IMR-90 (cell line): ENCODE results near the gene ASB6. TPM values are rescaled to one million over a fixed set of nuclear protein-coding genes. Genes with fewer than 3 reads are reported as not detected.

Source experiments
- ATAC-seq: fragments of 200-7000 bp; cut with Tn5 transposase; 2 replicates; pipeline ENCODE4 v1.9.1; 2020; ENCODE audit warnings: low read depth, mild to moderate bottlenecking, moderate library complexity
- BruUV-seq: library from RNA; stranded (reverse); fragments of 400-500 nt; replicated peaks from 2 replicates; lab custom pipeline; 2021; lab: Mats Ljungman, UMichigan
- CTCF ChIA-PET: fragments of 300-600 bp; formaldehyde crosslinking; extraction: SDS; loops from one replicate; lab custom pipeline; 2021; ENCODE audit warnings: antibody characterized with exemption; lab: Yijun Ruan, JAX
- POLR2A ChIA-PET: fragments of 300-600 bp; sonication (Branson Sonifier 250); formaldehyde crosslinking; loops from one replicate; lab custom pipeline; 2022; ENCODE audit warnings: antibody characterized with exemption; ENCODE audit not compliant: unreplicated experiment; lab: Charles Lee
- DNase-seq: peaks from one replicate; pipeline ENCODE4 v3.0.0; 2013
- H2AFZ ChIP-seq: replicated peaks from 2 replicates; pipeline ENCODE3; 2013; ENCODE audit warnings: low read length, mild to moderate bottlenecking; ENCODE audit not compliant: poor library complexity
- H2AK5ac ChIP-seq: 2 replicates; pipeline ENCODE4 v1.6.1; 2013; ENCODE audit warnings: low read depth, low read length, inconsistent platforms
- H2AK9ac ChIP-seq: replicated peaks from 2 replicates; pipeline ENCODE3; 2013; ENCODE audit warnings: mild to moderate bottlenecking, low read depth, low read length, moderate library complexity; ENCODE audit not compliant: poor library complexity
- H2BK120ac ChIP-seq: 2 replicates; pipeline ENCODE4 v1.6.1; 2013; ENCODE audit warnings: low read depth, low read length, inconsistent platforms
- H2BK15ac ChIP-seq: 3 replicates; pipeline ENCODE4 v1.6.1; 2013; ENCODE audit warnings: low read depth, low read length, inconsistent platforms
- H2BK20ac ChIP-seq: 2 replicates; pipeline ENCODE4 v1.6.1; 2013; ENCODE audit warnings: low read depth, mild to moderate bottlenecking, inconsistent platforms, low read length, moderate library complexity
- H2BK5ac ChIP-seq: 2 replicates; pipeline ENCODE4 v1.6.1; 2013; ENCODE audit warnings: mild to moderate bottlenecking, low read depth, low read length, inconsistent platforms; ENCODE audit not compliant: poor library complexity, severe bottlenecking
- H3K14ac ChIP-seq: replicated peaks from 2 replicates; pipeline ENCODE4 v1.6.1; 2013; ENCODE audit warnings: low read depth, low read length, inconsistent platforms
- H3K18ac ChIP-seq: 2 replicates; pipeline ENCODE4 v1.6.1; 2013; ENCODE audit warnings: low read depth, low read length, control low read depth
- H3K23ac ChIP-seq: 2 replicates; pipeline ENCODE4 v1.6.1; 2013; ENCODE audit warnings: low read depth, low read length, inconsistent platforms
- H3K27ac ChIP-seq: 2 replicates; pipeline ENCODE4 v1.5.1; 2013; ENCODE audit warnings: mild to moderate bottlenecking, control low read depth, low read length; ENCODE audit not compliant: insufficient read depth
- H3K27me3 ChIP-seq: 2 replicates; pipeline ENCODE4 v1.6.1; 2013; ENCODE audit warnings: low read length; ENCODE audit not compliant: control insufficient read depth, insufficient read depth
- H3K36me3 ChIP-seq: 2 replicates; pipeline ENCODE4 v1.6.1; 2013; ENCODE audit warnings: low read length, mixed read lengths; ENCODE audit not compliant: control insufficient read depth, insufficient read depth
- H3K4ac ChIP-seq: 2 replicates; pipeline ENCODE4 v1.6.1; 2013; ENCODE audit warnings: low read depth, low read length, inconsistent platforms
- H3K4me1 ChIP-seq: 2 replicates; pipeline ENCODE4 v1.6.1; 2013; ENCODE audit warnings: low read length, mixed read lengths; ENCODE audit not compliant: control insufficient read depth, insufficient read depth
- H3K4me2 ChIP-seq: 2 replicates; pipeline ENCODE4 v1.6.1; 2013; ENCODE audit warnings: low read depth, mild to moderate bottlenecking, control low read depth, low read length, moderate library complexity
- H3K4me3 ChIP-seq: 2 replicates; pipeline ENCODE4 v1.5.1; 2013; ENCODE audit warnings: low read depth, mild to moderate bottlenecking, control low read depth, low read length, moderate library complexity; ENCODE audit not compliant: insufficient read depth
- H3K56ac ChIP-seq: 2 replicates; pipeline ENCODE4 v1.6.1; 2013; ENCODE audit warnings: low read length, inconsistent platforms; ENCODE audit not compliant: insufficient read depth; ENCODE audit errors: extremely low read depth
- H3K79me1 ChIP-seq, 2 experiments: 2 replicates each; pipeline ENCODE4 v1.6.1; 2013; ENCODE audit warnings: low read length in 2 of 2, inconsistent platforms in 1 of 2, low read depth in 1 of 2
- H3K9ac ChIP-seq: 2 replicates; pipeline ENCODE4 v1.6.1; 2013; ENCODE audit warnings: low read depth, low read length, control low read depth
- H3K9me1 ChIP-seq: 2 replicates; pipeline ENCODE4 v1.6.1; 2013; ENCODE audit warnings: low read length, inconsistent platforms; ENCODE audit not compliant: insufficient read depth
- H3K9me3 ChIP-seq: 2 replicates; pipeline ENCODE4 v1.6.1; 2013; ENCODE audit warnings: low read length; ENCODE audit not compliant: control insufficient read depth, insufficient read depth
- H4K20me1 ChIP-seq: 2 replicates; pipeline ENCODE4 v1.6.1; 2013; ENCODE audit warnings: low read length, inconsistent platforms; ENCODE audit not compliant: insufficient read depth
- H4K5ac ChIP-seq: 2 replicates; pipeline ENCODE4 v1.6.1; 2013; ENCODE audit warnings: mild to moderate bottlenecking, low read depth, low read length, control low read depth
- H4K8ac ChIP-seq, 2 experiments: 2 replicates each; pipeline ENCODE4 v1.6.1; 2013; ENCODE audit warnings: low read depth in 2 of 2, low read length in 2 of 2, control low read depth in 1 of 2, inconsistent platforms in 1 of 2
- H4K91ac ChIP-seq: 2 replicates; pipeline ENCODE4 v1.6.1; 2013; ENCODE audit warnings: low read depth, low read length, inconsistent platforms; ENCODE audit not compliant: insufficient read depth
- MAZ ChIP-seq: IDR thresholded peaks from 2 replicates; pipeline ENCODE4 v1.6.1; 2012; ENCODE audit warnings: low read depth, mild to moderate bottlenecking, low read length, improper control_type of control experiment, moderate library complexity, borderline replicate concordance
- RFX5 ChIP-seq: IDR thresholded peaks from 2 replicates; pipeline ENCODE4 v1.8.0; 2012; ENCODE audit warnings: low read depth, mild to moderate bottlenecking, low read length, moderate library complexity
- WGBS, 2 experiments: methylation state at CpG; one replicate each; pipeline versions ENCODE4 v1.1.5 to v1.1.7; 2013; ENCODE audit warnings: missing lambda C conversion rate in 2 of 2; ENCODE audit not compliant: insufficient read length in 1 of 2; ENCODE audit errors: extremely low coverage in 2 of 2; 5-methylcytosine and 5-hydroxymethylcytosine counted together
- dilution Hi-C: fragments of 300-500 bp; cut with HindIII; formaldehyde crosslinking; loops from one replicate; pipeline ENCODE4 v1.14.3; 2018; ENCODE audit warnings: low sequenced_read_pairs; ENCODE audit not compliant: unreplicated experiment
- in situ Hi-C: fragments of 300-500 bp; cut with MboI; formaldehyde crosslinking; loops from 3 replicates; pipeline ENCODE4 v1.14.3; 2019; ENCODE audit warnings: low sequenced_read_pairs, inconsistent platforms, mixed read lengths
- intact Hi-C: fragments of 100-400 bp; cut with micrococcal nuclease; formaldehyde crosslinking; loops from 2 replicates; pipeline ENCODE4 v1.10.0; 2022
- polyA plus RNA-seq, 3 experiments: library from polyadenylated mRNA; depleted of rRNA; stranded (reverse); fragments of >200 nt; gene quantifications; 2 replicates each; pipeline ENCODE4 v1.2.3, GENCODE V29; 2012; ENCODE audit warnings: low replicate concordance in 1 of 3
- total RNA-seq: library from RNA; depleted of rRNA; stranded (reverse); fragments of >200 nt; gene quantifications from 2 replicates; pipeline ENCODE4 v1.2.3, GENCODE V29; 2012
- TF ChIP-seq, protein P1 (sequence below): fragments of 150-350 bp; IDR thresholded peaks from 2 replicates; pipeline ENCODE4 v1.6.1; 2017; ENCODE audit warnings: mild to moderate bottlenecking, antibody characterized with exemption, low read length, low read depth

The ASB6 gene
- total and polyA plus RNA-seq, 2 of the 4 experiments (the other 2 are of a cell fraction): 9.7 to 28.9 TPM

DNA sequence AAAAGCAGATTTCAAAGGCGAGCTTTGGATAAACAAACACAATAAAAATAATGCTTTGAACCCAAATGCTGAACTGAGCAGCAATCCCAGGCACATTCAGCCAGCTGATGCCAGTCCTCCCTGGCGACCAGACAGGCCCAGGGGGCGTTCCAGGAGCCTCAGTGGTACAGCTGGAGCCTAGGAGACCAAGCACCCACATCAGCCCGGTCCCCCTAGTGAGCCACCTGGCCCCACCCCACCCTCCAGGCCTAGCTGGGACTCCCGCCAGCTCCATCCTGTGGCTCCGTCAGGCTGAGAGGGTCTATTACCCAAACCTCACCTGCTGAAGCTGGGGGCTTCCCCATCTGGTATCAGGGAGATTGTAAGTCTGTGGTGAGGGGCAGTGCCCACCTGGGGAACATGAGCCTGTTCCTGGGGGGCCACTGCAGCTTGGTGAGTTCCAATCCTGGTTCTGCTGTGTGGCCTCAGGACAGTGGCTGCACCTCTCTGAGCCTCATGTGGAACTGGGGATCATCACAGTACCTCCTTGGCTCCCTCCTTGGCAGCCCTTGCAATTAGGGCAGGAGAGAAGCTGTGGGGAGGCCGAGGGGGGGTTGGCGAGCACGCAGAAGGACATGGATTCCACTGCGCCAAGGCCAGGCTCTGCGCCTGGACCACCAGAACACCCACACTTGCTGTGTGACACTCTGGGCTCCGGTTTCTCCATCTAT is 37.7 kb downstream of the ASB6 start:
- no peaks in the 10 kb centered on the region for H4K20me1 ChIP-seq
- H4K91ac ChIP-seq: no peak overlapping the region
- TF ChIP-seq MAZ (no peak), RFX5 (no peak)
- TF ChIP-seq, protein P1, sequence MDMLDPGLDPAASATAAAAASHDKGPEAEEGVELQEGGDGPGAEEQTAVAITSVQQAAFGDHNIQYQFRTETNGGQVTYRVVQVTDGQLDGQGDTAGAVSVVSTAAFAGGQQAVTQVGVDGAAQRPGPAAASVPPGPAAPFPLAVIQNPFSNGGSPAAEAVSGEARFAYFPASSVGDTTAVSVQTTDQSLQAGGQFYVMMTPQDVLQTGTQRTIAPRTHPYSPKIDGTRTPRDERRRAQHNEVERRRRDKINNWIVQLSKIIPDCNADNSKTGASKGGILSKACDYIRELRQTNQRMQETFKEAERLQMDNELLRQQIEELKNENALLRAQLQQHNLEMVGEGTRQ: no peak
- H2AK5ac ChIP-seq: peak overlapping the region; percentile 8
- dilution Hi-C loops (no loop called here), intact Hi-C loops (no loop called here), in situ Hi-C loops (loop anchor here (10.0 kb wide), 1 partner anchor 269 kb away; no protein-coding TSS in a partner anchor)
- 0 out of 4 replicates have a peak overlapping the region, but pooled peaks of 1 of the 2 experiments have one; percentile 32 for H4K8ac ChIP-seq
- CTCF ChIA-PET: interaction anchor here (0.6 kb wide), 1 partner anchor 251 kb away, joined by 3 read pairs; no protein-coding TSS in a partner anchor
- no peak overlapping the region for H3K4me2 ChIP-seq
- WGBS, 2 experiments: no CpG with 5 or more reads among the region's 12 CpGs
- no peak overlapping the region for H3K4me3 ChIP-seq
- DNase-seq: no peak
- no peaks in the 10 kb centered on the region for H3K9me3 ChIP-seq
- H3K9ac ChIP-seq: no peak overlapping the region
- H3K9me1 ChIP-seq: peaks cover 7% of the 10 kb centered on the region
- H2BK15ac ChIP-seq: 0 out of 3 replicates have a peak overlapping the region, but pooled peaks have one; percentile 45
- POLR2A ChIA-PET: no interaction called here
- H3K79me1 ChIP-seq: no peaks in the 10 kb centered on the region
- H2BK120ac ChIP-seq: peak overlapping the region; percentile 60; the same call in 1 of the 2 replicates
- peak overlapping the region; percentile 10; the same call in 1 of the 2 replicates for H3K4ac ChIP-seq
- H3K27ac ChIP-seq: no peak overlapping the region
- no peak for ATAC-seq
- no peaks in the 10 kb centered on the region for H3K27me3 ChIP-seq
- H2BK20ac ChIP-seq: peak overlapping the region; percentile 55; the same call in 1 of the 2 replicates
- peaks cover 7% of the 10 kb centered on the region for H3K4me1 ChIP-seq
- no peak overlapping the region for H2AK9ac ChIP-seq
- H4K5ac ChIP-seq: no peak overlapping the region
- no peak overlapping the region for H2BK5ac ChIP-seq
- H3K36me3 ChIP-seq: no peaks in the 10 kb centered on the region
- BruUV-seq: no TSS peak
- H3K14ac ChIP-seq: no peak overlapping the region
- H3K56ac ChIP-seq: no peak overlapping the region
- no peak overlapping the region for H3K18ac ChIP-seq
- no peak overlapping the region for H2AFZ ChIP-seq
- no peak overlapping the region for H3K23ac ChIP-seq
